Germinal center (tissue), 1 donor: ENCODE results near the gene TRPM3.

Experiments
- DNase-seq: peaks from one replicate; pipeline ENCODE4 v3.0.0; 2012; ENCODE audit warnings: mixed read lengths, low spot score

The TRPM3 gene

DNA sequence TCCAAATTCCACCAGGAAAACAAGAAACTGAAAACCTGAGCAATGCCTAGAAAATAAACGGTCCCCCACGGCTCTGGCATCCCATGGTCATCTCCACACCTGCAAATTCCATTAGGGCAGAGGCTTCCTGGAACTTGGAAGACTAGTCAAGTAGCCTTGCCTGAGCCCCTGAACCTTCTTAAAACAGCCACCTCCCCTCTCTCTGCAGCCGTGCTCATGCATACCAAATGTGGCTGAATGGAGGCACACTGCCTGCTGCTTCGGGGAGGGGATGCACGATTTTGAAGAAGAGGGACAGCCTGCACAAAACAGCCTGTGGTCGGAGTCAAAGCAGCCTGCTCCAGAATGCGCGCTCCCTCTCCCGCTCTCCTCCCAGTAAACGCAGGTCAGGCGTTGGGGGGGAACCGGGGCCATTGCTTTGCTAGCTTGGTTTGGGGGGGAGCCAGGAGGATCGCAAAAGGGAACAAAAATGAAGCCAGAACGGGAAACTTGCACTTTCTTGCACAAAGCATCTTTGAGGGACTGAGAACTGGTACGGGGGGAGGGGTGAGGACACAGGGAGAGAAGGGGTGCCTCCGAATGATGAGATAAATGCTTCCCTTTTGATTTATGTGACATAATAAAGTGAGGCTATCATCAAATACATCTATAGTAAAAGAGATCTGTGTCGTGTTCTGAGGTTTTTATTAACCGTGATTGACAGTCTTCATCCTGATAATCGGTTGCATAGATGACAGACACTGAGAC is at the start of gene TRPM3:
Gene TRPM3 (minus strand): TSS at position 347 of the 747 bp plus-strand sequence. CDS start 267 bp downstream, at position 80.
- no peak for DNase-seq

DNA sequence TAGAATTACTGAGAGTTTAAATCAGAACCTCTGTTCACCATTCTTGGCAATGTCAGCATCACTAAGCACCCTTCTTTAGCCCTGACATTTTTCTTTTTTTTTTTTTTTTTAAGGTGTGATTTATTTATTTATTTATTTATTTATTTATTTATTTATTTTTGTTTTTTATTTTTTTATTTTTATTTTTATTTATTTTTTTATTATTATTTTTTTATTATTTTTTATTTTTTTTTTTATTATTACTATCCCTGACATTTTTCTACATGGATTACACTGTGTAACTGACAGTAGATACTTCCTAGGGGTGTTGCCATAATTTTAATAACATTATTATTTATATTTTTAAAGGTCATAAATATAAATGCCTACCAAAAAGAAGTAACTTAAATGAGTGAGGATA is 47.0 kb upstream of the TRPM3 start:
- no peak for DNase-seq

DNA sequence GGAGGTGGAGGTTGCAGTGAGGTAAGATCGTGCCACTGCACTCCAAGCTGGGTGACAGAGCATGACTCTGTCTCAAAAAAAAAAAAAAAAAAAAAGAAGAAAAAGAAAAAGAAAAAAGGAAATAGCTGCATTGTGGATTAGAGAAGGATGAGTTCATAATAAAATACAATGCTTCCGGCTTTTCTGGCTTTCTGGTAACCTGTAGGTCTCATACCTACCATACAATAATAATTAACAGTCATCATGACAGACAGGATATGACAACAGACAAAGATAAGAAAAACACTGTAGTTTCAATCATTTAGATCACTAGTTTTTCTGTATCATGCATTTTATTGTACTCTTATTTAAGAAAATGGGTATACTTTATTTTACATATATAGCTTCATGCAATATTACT is 40.7 kb upstream of the TRPM3 start:
- no peak for DNase-seq

DNA sequence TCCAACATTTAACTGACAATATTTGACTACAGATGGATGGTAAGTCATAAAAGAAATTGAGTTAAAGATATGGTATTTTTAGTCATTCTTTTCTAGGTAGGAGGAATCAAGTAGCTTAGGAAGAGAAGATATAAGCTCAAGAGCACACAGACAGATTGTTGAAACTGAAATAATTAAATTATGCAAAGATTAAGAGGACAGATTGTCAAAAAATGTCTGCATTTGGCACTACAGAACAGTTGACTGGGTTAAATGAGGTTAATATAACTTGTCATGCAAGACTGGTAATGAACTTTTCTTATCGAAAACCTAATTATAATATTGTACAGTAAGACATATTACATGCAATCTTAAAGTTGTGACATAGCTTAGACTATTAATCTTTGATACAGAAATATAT is 36.3 kb upstream of the TRPM3 start:
- DNase-seq, result no peak

DNA sequence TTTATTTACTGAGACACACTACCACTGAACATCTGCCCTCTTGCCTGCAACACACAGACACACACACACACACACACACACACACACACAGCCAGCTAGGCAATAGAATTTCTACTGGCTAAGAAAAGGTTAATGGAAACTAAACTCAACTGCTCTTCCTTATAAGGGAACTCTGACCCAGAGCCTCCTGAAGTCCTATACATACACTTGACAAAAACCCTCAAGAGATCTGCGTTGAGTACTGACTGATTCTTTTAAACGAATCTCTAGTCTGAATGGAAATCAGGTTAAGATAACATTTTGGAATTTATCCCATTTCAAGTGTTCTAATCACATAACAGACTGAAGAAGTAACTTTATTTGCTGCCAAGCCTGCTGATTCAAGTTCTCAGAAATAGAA is 25.9 kb upstream of the TRPM3 start:
- no peak for DNase-seq

DNA sequence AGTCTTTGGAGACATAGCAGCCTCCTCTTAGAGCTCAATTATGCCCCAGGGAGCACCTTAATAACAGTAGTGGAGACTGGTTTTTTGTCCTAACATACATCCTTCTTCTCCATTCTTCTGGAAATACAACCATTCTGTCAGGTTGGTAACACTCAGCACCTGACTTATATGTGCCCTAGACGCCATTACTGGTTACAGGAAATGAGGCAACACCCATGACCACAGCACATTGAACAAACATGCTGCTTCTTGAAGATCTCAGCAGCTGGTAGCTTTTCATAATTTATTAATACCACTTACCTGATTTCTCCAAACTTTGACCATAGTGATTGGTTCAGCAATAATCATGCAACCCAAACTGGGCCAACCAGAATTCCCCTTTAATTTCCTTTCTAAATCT is 25.1 kb upstream of the TRPM3 start:
- no peak for DNase-seq

DNA sequence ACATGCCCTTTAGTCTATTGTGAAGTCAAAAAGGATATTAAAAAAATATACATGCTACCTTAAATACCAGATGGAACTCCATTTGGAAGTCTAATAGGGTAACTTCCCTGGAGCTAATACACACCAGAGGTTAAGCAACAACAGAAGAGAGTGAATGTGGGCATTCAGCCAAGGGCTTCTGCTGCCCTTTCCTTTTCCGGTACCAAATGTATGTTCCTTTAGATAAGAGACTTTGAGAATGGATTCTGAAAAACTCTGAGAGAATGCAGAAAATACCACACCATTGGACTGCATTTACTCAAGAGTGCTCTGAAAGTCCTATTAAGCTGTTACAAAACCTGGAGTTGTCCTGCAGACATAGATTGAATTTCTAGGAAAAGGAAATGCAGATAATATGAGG is 23.8 kb upstream of the TRPM3 start:
- no peak for DNase-seq

DNA sequence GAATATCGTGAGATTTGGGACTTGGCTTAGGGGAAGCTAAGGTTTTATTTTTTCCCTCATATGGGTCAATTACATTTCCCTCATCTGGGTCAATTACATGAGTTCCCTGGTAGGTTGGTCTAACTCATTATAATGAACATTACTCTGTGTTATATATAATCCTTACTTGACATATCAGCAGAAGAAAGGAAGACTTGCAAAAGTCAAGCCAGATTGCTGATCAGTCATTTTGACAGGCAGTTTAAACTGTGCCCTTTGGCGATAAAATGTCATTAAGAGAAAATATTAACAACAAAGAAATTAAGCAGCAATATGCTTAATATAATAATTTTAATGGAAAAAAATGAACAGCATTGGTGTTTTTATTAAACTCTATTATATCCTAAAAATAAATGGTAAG is 23.1 kb upstream of the TRPM3 start:
- DNase-seq, result no peak

DNA sequence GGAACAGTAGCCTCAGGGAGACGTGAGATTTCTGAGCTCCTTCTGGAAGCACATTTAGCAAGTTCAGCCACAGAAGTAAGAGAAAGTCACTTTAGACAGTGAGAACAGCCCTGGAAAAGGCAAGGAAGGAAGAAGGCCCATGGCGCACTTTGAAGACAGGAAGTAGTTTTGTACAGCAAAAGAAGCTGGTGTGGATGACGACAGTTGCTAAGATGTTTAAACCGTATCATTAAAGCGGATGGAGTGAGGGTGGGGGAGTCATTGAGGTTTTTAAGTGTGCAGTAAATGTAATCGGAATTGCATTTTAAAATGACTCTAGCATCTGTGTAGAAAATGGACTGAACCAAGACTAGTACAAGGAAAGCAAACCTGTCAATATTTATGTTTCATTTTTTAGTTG is 15.3 kb upstream of the TRPM3 start:
- no peak for DNase-seq

DNA sequence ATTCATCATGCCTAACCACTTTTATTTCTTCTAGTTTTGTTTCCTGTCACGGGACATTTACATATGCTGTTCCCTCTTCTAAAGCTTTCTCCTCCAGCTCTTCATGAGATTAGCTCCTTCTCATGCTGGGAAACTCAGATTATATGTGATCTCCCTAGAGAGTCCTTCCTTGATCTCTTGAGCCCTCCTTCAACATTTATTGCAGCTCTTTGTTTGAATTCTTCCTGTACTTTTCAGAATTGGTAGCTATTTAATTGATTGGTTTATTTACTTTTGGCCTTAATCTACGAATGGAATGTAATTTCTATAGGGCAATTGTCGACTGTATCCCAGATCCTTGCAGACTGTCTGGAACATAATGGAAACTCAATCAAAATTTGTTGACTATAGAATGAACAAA is 9.7 kb upstream of the TRPM3 start:
- no peak for DNase-seq

DNA sequence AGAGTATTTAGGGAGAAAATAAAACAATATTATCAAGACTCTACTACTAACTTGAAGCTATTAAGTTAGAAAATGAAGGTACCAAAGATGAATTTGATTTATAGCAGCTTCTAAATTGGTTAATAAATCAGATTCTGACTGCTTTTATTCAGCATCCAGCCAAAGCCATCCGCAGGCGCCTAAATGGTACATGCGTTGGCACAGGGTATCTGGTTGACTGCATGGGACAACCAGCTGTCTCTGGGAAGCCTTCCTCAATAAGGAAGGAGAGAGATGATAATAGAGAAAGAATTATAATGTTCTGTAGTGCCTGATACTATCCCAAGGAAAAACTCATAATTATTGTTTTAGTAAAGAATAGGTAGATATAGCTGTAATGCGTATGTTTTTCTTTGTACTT is 9.1 kb upstream of the TRPM3 start:
- no peak for DNase-seq

DNA sequence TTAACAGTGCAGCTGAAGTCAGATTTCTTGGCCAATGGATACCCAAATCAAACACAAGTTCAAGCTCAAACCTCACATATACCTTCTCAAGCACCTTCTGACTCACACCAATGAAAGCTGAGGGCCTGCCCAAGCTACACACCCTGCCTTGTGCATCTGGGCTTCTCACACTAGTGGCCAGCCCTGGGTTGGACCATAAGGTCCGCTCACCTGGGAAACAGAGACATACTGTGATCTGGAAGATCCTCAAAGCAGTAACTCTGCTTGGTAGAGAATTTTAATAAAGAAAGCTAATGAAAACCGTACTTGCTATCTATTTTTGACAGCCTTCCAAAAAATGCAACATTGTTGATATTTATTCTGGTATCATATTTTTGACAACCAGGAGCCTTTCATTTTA is 7.4 kb upstream of the TRPM3 start:
- no peak for DNase-seq

DNA sequence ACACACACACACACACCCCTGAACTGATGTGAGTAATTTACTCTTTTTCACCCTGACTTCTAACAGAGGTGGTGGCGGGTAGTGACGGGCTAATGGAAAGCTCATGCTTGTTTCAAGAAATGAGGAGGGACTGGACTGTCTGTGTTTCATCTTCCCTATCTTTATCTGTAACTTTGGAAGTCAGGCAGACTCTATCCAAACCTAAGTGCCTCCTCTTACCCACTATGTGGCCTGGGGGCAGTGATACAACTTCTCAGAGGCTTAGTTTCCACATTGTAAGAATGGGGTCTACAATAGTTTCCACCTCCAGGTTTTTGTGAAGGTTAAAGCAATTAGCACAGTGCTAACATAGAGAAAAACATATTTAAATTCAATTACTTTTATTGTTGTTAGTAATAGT is 5.9 kb upstream of the TRPM3 start:
- DNase-seq, result no peak

DNA sequence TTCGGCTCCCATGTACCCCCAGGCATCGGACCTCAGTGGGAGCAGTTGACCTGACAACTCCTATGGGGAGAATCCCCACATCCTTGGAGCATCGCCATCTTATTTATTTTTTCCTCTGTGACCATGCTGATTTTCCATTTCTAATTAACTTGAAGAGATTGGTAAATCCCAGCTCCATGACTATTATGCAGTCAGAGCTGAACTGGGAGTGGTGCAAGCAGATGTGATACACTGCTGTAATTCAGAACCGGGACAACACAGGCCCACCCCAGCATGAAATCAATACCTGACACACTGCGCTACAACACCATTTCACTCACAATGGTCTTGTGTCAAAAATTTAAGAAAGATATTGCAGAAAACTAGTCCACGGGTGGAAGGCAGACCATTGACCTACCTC is 1.0 kb upstream of the TRPM3 start:
- DNase-seq, result no peak

DNA sequence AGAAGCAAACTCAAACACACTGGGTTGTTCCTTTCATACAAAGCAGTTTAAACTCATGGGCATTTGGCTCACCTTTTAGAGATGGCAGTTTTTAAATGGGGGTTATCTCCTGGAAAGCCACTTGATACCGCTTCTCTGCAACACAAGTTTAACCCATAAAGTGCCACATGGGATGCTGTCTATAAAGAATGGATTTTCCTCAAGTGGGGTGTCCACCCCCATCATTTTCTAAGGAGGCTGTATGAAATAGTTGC is 528 bp upstream of the TRPM3 start:
- DNase-seq, result no peak

DNA sequence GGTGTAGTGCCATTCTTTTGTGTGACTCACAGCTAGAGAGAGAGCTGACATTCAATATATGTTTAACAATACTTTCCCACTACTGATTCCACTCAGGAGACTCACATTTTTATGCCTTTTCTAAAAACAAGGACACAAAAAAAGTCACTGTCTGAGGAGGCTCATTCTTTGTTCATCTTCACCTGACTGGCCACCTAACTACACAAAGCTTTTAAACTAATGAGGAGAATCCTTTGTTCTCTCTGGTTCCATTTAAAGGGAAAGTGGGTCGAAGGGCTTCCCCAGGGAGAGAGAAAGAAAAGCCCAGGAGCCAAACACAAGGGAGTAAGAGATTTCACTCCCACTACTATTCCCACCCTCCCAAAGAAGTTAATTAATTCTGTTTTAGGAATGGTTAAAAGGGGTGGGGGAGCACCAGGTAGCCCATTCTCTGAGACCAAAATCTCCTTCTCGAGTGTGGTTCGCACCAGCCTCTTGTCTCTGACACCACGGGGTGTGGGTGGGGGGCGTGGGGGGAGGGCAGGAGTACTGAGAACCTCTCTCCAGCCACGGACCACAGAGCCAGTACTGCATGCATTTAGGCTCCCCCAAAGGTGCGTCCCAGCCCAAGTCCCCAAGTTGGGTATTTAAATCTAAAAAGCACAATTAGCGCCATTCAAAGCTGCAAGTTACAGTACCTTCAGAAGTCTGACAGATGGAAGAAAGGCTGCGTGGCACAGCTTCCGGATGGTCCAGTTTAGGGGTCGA is 747 bp downstream of the TRPM3 start:
- DNase-seq, result no peak

DNA sequence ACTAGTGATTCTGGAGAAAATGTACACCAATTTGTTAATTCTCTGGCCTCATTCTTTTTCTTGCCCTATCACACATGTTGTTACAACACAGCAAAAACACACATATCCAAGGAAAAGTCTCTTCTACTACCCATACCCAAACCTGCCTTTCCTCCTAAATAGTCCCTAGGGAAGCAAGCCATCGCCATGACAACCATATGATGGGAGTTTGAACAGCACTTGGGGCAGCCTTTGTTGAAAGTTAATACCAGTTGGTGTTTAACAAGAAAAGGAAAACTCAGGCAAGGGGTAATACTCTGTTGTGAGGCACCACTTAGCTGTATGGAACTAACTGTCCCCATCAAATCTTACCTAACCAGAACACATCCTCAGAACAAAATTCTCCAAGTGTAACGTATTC is 1.7 kb downstream of the TRPM3 start:
- DNase-seq, result no peak

DNA sequence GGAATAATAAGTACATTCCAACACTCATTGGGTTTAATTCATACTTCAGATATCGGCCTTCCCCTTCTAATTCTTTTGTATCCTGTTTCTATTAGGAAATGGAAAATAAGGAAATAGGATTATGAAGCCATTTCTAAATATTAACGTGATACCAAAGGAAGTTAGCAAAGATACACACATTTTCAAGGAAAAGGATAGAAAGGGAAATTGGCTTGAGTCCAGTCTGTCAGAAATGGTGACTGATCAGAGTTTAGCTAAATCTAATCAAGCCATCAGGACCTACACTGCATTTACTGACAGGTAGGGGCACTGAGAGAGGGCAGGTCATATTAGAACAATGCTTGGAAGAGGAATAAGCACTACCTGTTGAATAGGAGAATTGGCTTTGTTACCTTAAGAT is 3.1 kb downstream of the TRPM3 start:
- DNase-seq, result no peak

DNA sequence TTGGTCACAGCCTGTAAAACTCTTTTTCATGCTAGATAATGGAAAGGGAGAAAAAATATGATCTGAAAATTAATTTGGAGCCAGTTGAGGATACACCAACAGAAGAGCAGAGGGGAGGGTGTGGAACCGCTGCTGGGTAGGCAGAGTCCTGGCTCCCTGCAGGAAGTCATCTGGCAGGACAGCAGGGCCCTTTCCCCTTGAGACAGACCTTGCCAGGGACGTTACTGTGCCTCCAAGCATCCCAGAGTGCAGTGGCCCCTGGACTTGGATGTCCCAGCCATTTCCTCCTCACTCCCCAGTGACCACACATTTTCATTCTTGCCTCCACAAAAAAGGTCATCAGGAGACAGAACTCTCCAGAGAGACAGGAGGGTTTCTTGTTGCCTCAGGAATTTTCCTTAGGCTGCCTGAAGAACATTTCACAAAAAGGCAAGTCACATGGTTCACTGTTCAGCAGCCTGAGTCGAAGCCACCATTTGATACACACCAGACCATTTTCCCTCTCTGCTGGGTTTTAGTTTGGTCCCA is 5.9 kb downstream of the TRPM3 start:
- no peak for DNase-seq

DNA sequence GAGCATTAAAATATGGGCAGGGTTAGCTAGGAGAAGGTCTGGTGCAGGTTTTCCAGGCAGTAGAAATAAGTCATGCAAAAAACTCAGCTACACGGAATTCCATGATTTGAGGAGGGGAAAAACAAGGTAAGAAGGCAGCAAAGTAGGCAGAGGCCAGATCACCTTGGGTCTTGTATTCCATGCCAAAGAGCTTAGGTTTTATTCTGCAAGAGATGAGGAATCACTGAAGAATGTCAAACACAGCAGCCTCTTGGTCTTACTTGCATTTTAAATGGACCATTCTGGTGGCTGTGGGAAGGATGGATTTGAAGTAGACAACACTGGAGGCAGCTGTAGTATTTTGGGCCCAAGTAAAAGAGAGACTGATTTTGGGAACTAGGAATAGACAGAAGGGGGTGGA is 8.6 kb downstream of the TRPM3 start:
- DNase-seq, result no peak

DNA sequence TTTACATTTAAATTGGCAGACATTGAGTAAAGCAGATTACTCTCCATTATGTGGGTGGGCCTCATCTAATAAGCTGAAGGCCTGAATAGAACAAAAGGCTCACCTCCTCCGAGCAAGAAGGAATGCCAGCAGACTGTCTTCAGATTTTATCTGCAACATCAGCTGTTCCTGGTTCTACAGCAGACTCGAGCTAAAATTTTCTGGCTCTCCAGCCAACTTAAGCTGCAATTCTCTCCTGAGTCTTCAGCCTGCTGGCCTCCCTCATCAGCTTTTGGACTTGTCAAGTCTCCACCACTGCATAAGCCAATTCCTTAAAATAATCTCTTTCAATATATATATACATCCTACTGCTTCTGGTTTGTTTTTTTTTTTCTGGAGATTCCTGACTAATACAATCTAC is 12.5 kb downstream of the TRPM3 start:
- no peak for DNase-seq

DNA sequence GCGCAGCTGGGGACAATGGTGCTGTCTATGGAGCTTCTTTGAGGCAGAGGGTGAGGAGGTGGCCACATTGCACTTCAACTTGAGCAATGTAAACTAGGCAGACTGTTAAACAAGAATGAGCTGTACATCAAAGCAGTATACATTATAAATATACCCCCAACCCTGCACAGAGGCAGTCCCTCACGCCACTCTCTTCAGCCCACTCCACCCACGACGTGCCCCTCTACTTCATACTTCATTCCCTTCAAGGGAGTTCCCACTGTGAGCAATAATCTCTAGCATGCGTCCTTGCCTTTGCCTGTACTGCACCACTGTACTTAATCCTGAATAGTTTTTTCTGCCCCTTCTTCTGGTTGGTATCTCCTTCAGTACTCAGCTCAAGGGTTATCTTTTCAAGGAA is 14.4 kb downstream of the TRPM3 start:
- no peak for DNase-seq

DNA sequence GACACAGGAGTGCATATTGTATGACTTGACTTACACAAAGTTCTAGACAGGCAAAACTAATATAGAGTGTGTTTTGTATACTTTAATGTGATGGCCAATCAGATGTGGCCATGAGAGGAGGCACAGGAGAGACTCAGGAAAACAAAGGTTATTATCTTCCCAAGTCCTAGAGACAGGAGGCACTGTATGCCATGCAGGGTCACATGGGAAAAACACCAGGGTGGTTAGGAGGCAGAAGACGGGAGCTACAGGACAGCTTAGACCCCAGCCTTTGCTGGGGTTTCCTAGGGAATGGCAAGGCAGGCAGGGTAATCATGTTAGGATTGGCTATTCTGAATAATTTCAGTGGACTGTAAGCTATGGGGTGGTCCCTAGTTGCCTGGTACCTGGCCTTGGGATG is 16.2 kb downstream of the TRPM3 start:
- DNase-seq, result no peak

DNA sequence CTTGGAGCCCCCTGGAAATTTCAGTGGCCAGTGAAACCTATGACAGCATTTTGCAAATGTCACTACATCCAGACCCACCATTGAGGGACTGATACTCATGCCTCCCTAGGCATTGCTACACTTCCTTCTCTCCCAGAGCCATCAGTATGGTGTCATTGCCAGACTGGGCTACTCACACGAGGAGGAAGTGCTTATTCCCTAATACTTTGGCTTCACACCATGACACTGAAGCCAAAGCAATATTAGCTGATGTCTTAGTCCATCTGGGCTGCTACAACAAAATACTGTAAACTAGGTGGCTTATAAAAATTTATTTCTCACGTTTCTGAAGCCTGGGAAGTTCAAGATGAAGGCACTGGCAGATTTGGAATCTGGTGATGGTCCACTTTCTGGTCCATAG is 22.6 kb downstream of the TRPM3 start:
- DNase-seq, result no peak
